ENCODE data around the gene SUGCT. TPM values are rescaled to one million over a fixed set of nuclear protein-coding genes. Genes with fewer than 3 reads are reported as not detected.

Gene SUGCT
- total and polyA plus RNA-seq, 9 of the 15 experiments (the other 6 are each of a cell fraction or from before 2014, with no cell fraction given) = 0.58 to 2.5 (median 1.4) TPM

DNA sequence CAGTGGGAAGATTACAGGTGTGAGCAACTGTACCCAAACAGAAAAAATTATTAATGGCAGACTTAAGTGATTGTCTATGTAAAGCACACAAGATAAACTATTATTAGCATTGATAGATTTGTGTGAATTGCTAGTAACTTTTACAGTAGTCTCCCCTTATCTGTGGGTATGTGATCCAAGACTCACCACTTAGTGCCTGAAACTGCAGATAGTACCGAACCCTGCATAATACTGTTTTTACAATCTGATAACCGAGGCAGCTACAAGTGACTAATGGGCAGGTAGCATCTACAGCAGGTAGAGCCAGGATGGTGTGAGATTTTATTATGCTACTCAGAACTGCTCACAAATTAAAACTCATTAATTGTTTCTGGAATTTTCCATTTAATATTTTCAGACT, 31.9 kb upstream of the SUGCT start:
- ChIA-PET POLR2A (no interaction called here), CTCF (ENCODE audit: low intra/inter-chr PET ratio) (no interaction called here)
- H2AFZ ChIP-seq (ENCODE audit: low read depth, low read length) = no peak overlapping the region
- WGBS (ENCODE audit: insufficient coverage, low coverage, missing lambda C conversion rate) = 50% methylated on average over 2 of the region's 2 CpGs
- ATAC-seq (no peak), FAIRE-seq (peak; percentile 15), DNase-seq (ENCODE audit: extremely low read depth in 1 of 4, low spot score in 3 of 4) (no peak)
- no peak overlapping the region for H3K4me2 ChIP-seq (ENCODE audit: insufficient read depth, low read length)
- no peak overlapping the region for H3K4me3 ChIP-seq
- H3K9ac ChIP-seq (ENCODE audit: insufficient read depth in 1 of 2, low read depth in 2 of 2, low read length in 2 of 2) = no peak overlapping the region
- intact Hi-C loops (cut with micrococcal nuclease) = no loop called here
- no peaks in the 10 kb centered on the region for H3K79me2 ChIP-seq (ENCODE audit: control insufficient read depth, insufficient read depth, low read length)
- TF ChIP-seq SUPT5H (IDR thresholded peaks at IDR 0.05) = no peak
- TF ChIP-seq IFI16 (CRISPR knock-in tag; IDR thresholded peaks at IDR 0.05) = no peak
- no peak for TF ChIP-seq CBFB (CRISPR knock-in tag; IDR thresholded peaks at IDR 0.05)
- no peak for TF ChIP-seq HNRNPUL1 (IDR thresholded peaks at IDR 0.05; ENCODE audit: low read length)
- TF ChIP-seq ZNF23 (CRISPR knock-in tag; IDR thresholded peaks at IDR 0.05) = no peak
- TF ChIP-seq ZNF75A (CRISPR knock-in tag; IDR thresholded peaks at IDR 0.05) = no peak
- TF ChIP-seq L3MBTL2 (IDR thresholded peaks at IDR 0.05) = no peak
- BruUV-seq (replicated peaks) = no TSS peak
- no peak overlapping the region for H3K27ac ChIP-seq (ENCODE audit: extremely low read depth, low read depth, low read length)
- H4K20me1 ChIP-seq (replicated peaks; ENCODE audit: control insufficient read depth, insufficient read depth, low read length) = no peaks in the 10 kb centered on the region
- in situ Hi-C loops (cut with MboI) = no loop called here
- H3K27me3 ChIP-seq (ENCODE audit: control insufficient read depth in 2 of 2, insufficient read depth in 2 of 2, low read length in 2 of 2) = no peaks in the 10 kb centered on the region
- no peaks in the 10 kb centered on the region for H3K4me1 ChIP-seq (replicated peaks in 1 of 2; ENCODE audit: control insufficient read depth in 2 of 2, insufficient read depth in 2 of 2, low read length in 2 of 2)
- H3K9me1 ChIP-seq (ENCODE audit: control insufficient read depth, insufficient read depth, low read length) = no peaks in the 10 kb centered on the region
- H3K9me3 ChIP-seq (replicated peaks; ENCODE audit: control insufficient read depth, insufficient read depth, low read depth, low read length) = no peaks in the 10 kb centered on the region
- no peaks in the 10 kb centered on the region for H3K36me3 ChIP-seq (ENCODE audit: control insufficient read depth, insufficient read depth, low read length)

- intact Hi-C loops (cut with micrococcal nuclease) = no loop called here
- Histone ChIP-seq H3K27ac (ENCODE audit: extremely low read depth, low read depth, low read length) (no peak overlapping the region), H3K4me2 (ENCODE audit: insufficient read depth, low read length) (no peak overlapping the region), H4K20me1 (replicated peaks; ENCODE audit: control insufficient read depth, insufficient read depth, low read length) (no peaks in the 10 kb centered on the region), H3K9me3 (replicated peaks; ENCODE audit: control insufficient read depth, insufficient read depth, low read depth, low read length) (no peaks in the 10 kb centered on the region), H3K36me3 (ENCODE audit: control insufficient read depth, insufficient read depth, low read length) (no peaks in the 10 kb centered on the region), H3K79me2 (ENCODE audit: control insufficient read depth, insufficient read depth, low read length) (no peaks in the 10 kb centered on the region), H3K9me1 (ENCODE audit: control insufficient read depth, insufficient read depth, low read length) (no peaks in the 10 kb centered on the region), H3K27me3 (ENCODE audit: control insufficient read depth in 2 of 2, insufficient read depth in 2 of 2, low read length in 2 of 2) (no peaks in the 10 kb centered on the region), H2AFZ (ENCODE audit: low read depth, low read length) (no peak overlapping the region), H3K4me3 (no peak overlapping the region), H3K9ac (ENCODE audit: insufficient read depth in 1 of 2, low read depth in 2 of 2, low read length in 2 of 2) (no peak overlapping the region), H3K4me1 (replicated peaks in 1 of 2; ENCODE audit: control insufficient read depth in 2 of 2, insufficient read depth in 2 of 2, low read length in 2 of 2) (no peaks in the 10 kb centered on the region)
- ATAC-seq (no peak), DNase-seq (ENCODE audit: extremely low read depth in 1 of 4, low spot score in 3 of 4) (no peak), FAIRE-seq (no peak)
- ChIA-PET POLR2A (no interaction called here), CTCF (ENCODE audit: low intra/inter-chr PET ratio) (no interaction called here)
- BruUV-seq (replicated peaks) = no TSS peak
- TF ChIP-seq, protein P1, sequence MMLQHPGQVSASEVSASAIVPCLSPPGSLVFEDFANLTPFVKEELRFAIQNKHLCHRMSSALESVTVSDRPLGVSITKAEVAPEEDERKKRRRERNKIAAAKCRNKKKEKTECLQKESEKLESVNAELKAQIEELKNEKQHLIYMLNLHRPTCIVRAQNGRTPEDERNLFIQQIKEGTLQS (IDR thresholded peaks at IDR 0.05) = peak; percentile 44
- TF ChIP-seq, protein P1 (CRISPR knock-in tag; conservative IDR thresholded peaks at IDR 0.05) = no peak
- no peak for TF ChIP-seq ZNF274 (IDR thresholded peaks at IDR 0.05; ENCODE audit: borderline replicate concordance, low read depth, low read length)
- no peak for TF ChIP-seq HMBOX1 (IDR thresholded peaks at IDR 0.05)
- no peak for TF ChIP-seq KAT8 (IDR thresholded peaks at IDR 0.05; ENCODE audit: low read depth)
- TF ChIP-seq MBD1 (CRISPR knock-in tag; IDR thresholded peaks at IDR 0.05) = no peak
- no peak for TF ChIP-seq PTBP1 (IDR thresholded peaks at IDR 0.05; ENCODE audit: low read depth, low read length)
- no peak for TF ChIP-seq NR2F6 (CRISPR knock-in tag; IDR thresholded peaks at IDR 0.05)
- TF ChIP-seq MIER1 (IDR thresholded peaks at IDR 0.05; ENCODE audit: low read depth) = no peak
- in situ Hi-C loops (cut with MboI) = no loop called here
- WGBS (ENCODE audit: insufficient coverage, low coverage, missing lambda C conversion rate) = 47% methylated on average over 4 of the region's 4 CpGs
These were observed 28.8 kb upstream of the SUGCT start for GRCh38 chr7:40105879-40106473.

All from K562 (cell line).